CD14-positive monocyte (primary cell): ENCODE results near the gene ARMC8. TPM values are rescaled to one million over a fixed set of nuclear protein-coding genes. Genes with fewer than 3 reads are reported as not detected.

Experiments
- DNase-seq, 3 donors: peaks; one replicate each; pipeline ENCODE4 v3.0.0-alpha.2; 2011 to 2022
- H2AFZ ChIP-seq: 2 replicates; pipeline ENCODE4 v1.6.0; 2012; ENCODE audit warnings: mild to moderate bottlenecking, low read depth, low read length, inconsistent platforms; ENCODE audit not compliant: insufficient read depth, poor library complexity, severe bottlenecking
- H3K27ac ChIP-seq, 2 donors: 1 replicate in 1 of 2; 2 replicates in 1 of 2; pipeline ENCODE4 v1.5.1; 2012 to 2013; ENCODE audit warnings: low read length in 2 of 2, control low read depth in 1 of 2, inconsistent platforms in 1 of 2, low read depth in 1 of 2, mild to moderate bottlenecking in 1 of 2
- H3K27me3 ChIP-seq, 2 donors: one replicate each; pipeline versions ENCODE4 v1.6.0 to v1.6.1; 2011 to 2013; ENCODE audit warnings: low read length in 2 of 2; ENCODE audit not compliant: control insufficient read depth in 2 of 2, insufficient read depth in 2 of 2
- H3K36me3 ChIP-seq, 2 donors: replicated peaks in 1 of 2; 1 replicate in 1 of 2; 2 replicates in 1 of 2; pipeline versions ENCODE4 v1.5.1 to v1.6.1; 2012 to 2013; ENCODE audit warnings: low read length in 2 of 2, control low read depth in 1 of 2, inconsistent platforms in 1 of 2, mild to moderate bottlenecking in 1 of 2; ENCODE audit not compliant: insufficient read depth in 2 of 2, control insufficient read depth in 1 of 2
- H3K4me1 ChIP-seq, 2 donors: 1 replicate in 1 of 2; 2 replicates in 1 of 2; pipeline versions ENCODE4 v1.5.1 to v1.6.1; 2012 to 2013; ENCODE audit warnings: low read length in 2 of 2, control low read depth in 1 of 2, inconsistent platforms in 1 of 2, mild to moderate bottlenecking in 1 of 2, moderate library complexity in 1 of 2; ENCODE audit not compliant: insufficient read depth in 2 of 2, control insufficient read depth in 1 of 2
- H3K4me2 ChIP-seq: replicated peaks from 2 replicates; pipeline ENCODE3; 2012; ENCODE audit warnings: low read length, moderate library complexity, mild to moderate bottlenecking; ENCODE audit not compliant: poor library complexity, severe bottlenecking; ENCODE audit errors: extremely low read depth
- H3K4me3 ChIP-seq, 3 experiments: fragments of 200-600 bp in 1 of 3; sonication (generic) in 1 of 3; replicated peaks in 1 of 3; 1 replicate in 2 of 3; 2 replicates in 1 of 3; pipeline ENCODE4 v1.5.1; 2011 to 2013; ENCODE audit warnings: low read length in 3 of 3, mild to moderate bottlenecking in 3 of 3, control low read depth in 2 of 3, low read depth in 2 of 3, inconsistent platforms in 1 of 3, moderate library complexity in 1 of 3
- H3K79me2 ChIP-seq: 2 replicates; pipeline ENCODE4 v1.6.0; 2012; ENCODE audit warnings: mild to moderate bottlenecking, control low read depth, inconsistent platforms, low read length, moderate library complexity; ENCODE audit not compliant: insufficient read depth
- H3K9ac ChIP-seq: 2 replicates; pipeline ENCODE4 v1.6.0; 2017; ENCODE audit warnings: low read length, mild to moderate bottlenecking; ENCODE audit not compliant: insufficient read depth, poor library complexity, severe bottlenecking
- H3K9me3 ChIP-seq, 2 donors: replicated peaks in 1 of 2; 1 replicate in 1 of 2; 2 replicates in 1 of 2; pipeline versions ENCODE4 v1.5.1 to v1.6.1; 2012 to 2013; ENCODE audit warnings: low read length in 2 of 2, control low read depth in 1 of 2; ENCODE audit not compliant: control insufficient read depth in 1 of 2, insufficient read depth in 1 of 2
- H4K20me1 ChIP-seq: 2 replicates; pipeline ENCODE4 v1.6.0; 2012; ENCODE audit warnings: mild to moderate bottlenecking, low read length, control low read depth, moderate library complexity; ENCODE audit not compliant: insufficient read depth
- H3K27ac Mint-ChIP-seq, 7 donors: one replicate each; pipeline ENCODE4 v1.8.0; 2020; ENCODE audit warnings: mild to moderate bottlenecking in 7 of 7, mixed read lengths in 7 of 7, moderate library complexity in 6 of 7, inconsistent platforms in 2 of 7
- H3K27me3 Mint-ChIP-seq, 3 donors: one replicate each; pipeline ENCODE4 v1.8.0; 2021 to 2022; ENCODE audit warnings: low read depth in 3 of 3, mild to moderate bottlenecking in 3 of 3, mixed read lengths in 3 of 3, moderate library complexity in 3 of 3, inconsistent platforms in 1 of 3
- H3K36me3 Mint-ChIP-seq, 2 donors: one replicate each; pipeline ENCODE4 v1.8.0; 2020; ENCODE audit warnings: mixed read lengths in 2 of 2, inconsistent platforms in 1 of 2, mild to moderate bottlenecking in 1 of 2
- H3K4me1 Mint-ChIP-seq: one replicate; pipeline ENCODE4 v1.8.0; 2020; ENCODE audit warnings: mild to moderate bottlenecking, mixed read lengths
- H3K4me3 Mint-ChIP-seq, 2 donors: one replicate each; pipeline ENCODE4 v1.8.0; 2020; ENCODE audit warnings: mild to moderate bottlenecking in 2 of 2, mixed read lengths in 2 of 2, moderate library complexity in 1 of 2
- H3K9me3 Mint-ChIP-seq, 7 donors: one replicate each; pipeline ENCODE4 v1.8.0; 2020 to 2022; ENCODE audit warnings: mixed read lengths in 7 of 7, mild to moderate bottlenecking in 6 of 7, moderate library complexity in 6 of 7, inconsistent platforms in 2 of 7
- CTCF ChIP-seq: fragments of 200-600 bp; IDR thresholded peaks from one replicate; pipeline ENCODE4 v1.8.0; 2022; ENCODE audit warnings: antibody characterized with exemption, mild to moderate bottlenecking
- WGBS: methylation state at CpG from one replicate; pipeline ENCODE4 v1.1.5; 2013; ENCODE audit warnings: missing lambda C conversion rate; ENCODE audit not compliant: insufficient coverage; 5-methylcytosine and 5-hydroxymethylcytosine counted together
- intact Hi-C, 2 donors: fragments of 100-400 bp; cut with micrococcal nuclease; formaldehyde crosslinking; loops; one replicate each; pipeline versions ENCODE4 v1.15.0 to v1.15.1; 2023
- polyA plus RNA-seq, 3 donors: library from polyadenylated mRNA; depleted of rRNA in 1 of 3; unstranded in 2 of 3; stranded (reverse) in 1 of 3; fragments of 300-500 nt in 2 of 3; fragments of >200 nt in 1 of 3; fragmentation: Illumina TruSeq in 2 of 3; gene quantifications; 1 replicate in 2 of 3; 2 replicates in 1 of 3; pipeline ENCODE4 v1.2.3, GENCODE V29; 2012 to 2021

ARMC8 gene
- polyA plus RNA-seq, 3 donors = 34.3 to 43.9 (median 42.0) TPM

- Histone ChIP-seq H3K79me2 (no peaks in the 10 kb centered on the region), H3K9me3 (no peaks in the 10 kb centered on the region), H4K20me1 (no peaks in the 10 kb centered on the region), H3K9ac (no peak overlapping the region), H3K27ac (no peak overlapping the region), H3K4me2 (no peak overlapping the region), H3K4me1 (no peaks in the 10 kb centered on the region), H3K4me3 (no peak overlapping the region), H2AFZ (no peak overlapping the region), H3K27me3 (no peaks in the 10 kb centered on the region), H3K36me3 (peaks cover 40 to 62% of the 10 kb centered on the region in 2 donors)
- peaks cover 0 to 2% (median 0%) of the 10 kb centered on the region in 7 donors for H3K9me3 Mint-ChIP-seq
- peaks cover 0 to 6% (median 0%) of the 10 kb centered on the region in 3 donors for H3K27me3 Mint-ChIP-seq
- no peak overlapping the region for H3K4me3 Mint-ChIP-seq
- DNase-seq = no peak
- TF ChIP-seq CTCF = no peak
- no peaks in the 10 kb centered on the region for H3K4me1 Mint-ChIP-seq
- intact Hi-C loops = no loop called here
- no peak overlapping the region for H3K27ac Mint-ChIP-seq
- H3K36me3 Mint-ChIP-seq = peaks cover 47 to 51% of the 10 kb centered on the region in 2 donors
- no CpG with 5 or more reads among the region's 1 CpG for WGBS
Observed at GRCh38 chr3:138297876-138298275, 110.8 kb downstream of the ARMC8 start.

GRCh38 chr3:138300647-138301046 lies 113.5 kb downstream of the ARMC8 start:
- no peak overlapping the region for H3K4me3 Mint-ChIP-seq
- Histone ChIP-seq H3K79me2 (no peaks in the 10 kb centered on the region), H3K36me3 (peaks cover 24 to 35% of the 10 kb centered on the region in 2 donors), H3K4me3 (no peak overlapping the region), H4K20me1 (no peaks in the 10 kb centered on the region), H3K27ac (no peak overlapping the region), H3K27me3 (no peaks in the 10 kb centered on the region), H3K9me3 (no peaks in the 10 kb centered on the region), H3K9ac (no peak overlapping the region), H3K4me1 (no peaks in the 10 kb centered on the region), H3K4me2 (no peak overlapping the region), H2AFZ (no peak overlapping the region)
- intact Hi-C loops = no loop called here
- H3K9me3 Mint-ChIP-seq = peaks cover 0 to 4% (median 0%) of the 10 kb centered on the region in 7 donors
- H3K36me3 Mint-ChIP-seq = peaks cover 27 to 29% of the 10 kb centered on the region in 2 donors
- WGBS = 86% methylated on average over 1 of the region's 2 CpGs
- no peaks in the 10 kb centered on the region for H3K4me1 Mint-ChIP-seq
- TF ChIP-seq CTCF = no peak
- DNase-seq = no peak
- peaks cover 0 to 8% (median 2%) of the 10 kb centered on the region in 3 donors for H3K27me3 Mint-ChIP-seq
- H3K27ac Mint-ChIP-seq = no peak overlapping the region
